Nephron (organoid): ENCODE measurements around the gene MAST3.

ENCODE experiments used
- H3K27ac Mint-ChIP-seq, 3 experiments: 2 replicates each; pipeline ENCODE4 v1.8.0; 2020; ENCODE audit warnings: mixed read lengths in 3 of 3, mild to moderate bottlenecking in 2 of 3, moderate library complexity in 1 of 3
- H3K27me3 Mint-ChIP-seq: 2 replicates; pipeline ENCODE4 v1.8.0; 2021; ENCODE audit warnings: low read depth, mild to moderate bottlenecking, moderate library complexity, mixed read lengths
- H3K36me3 Mint-ChIP-seq: 2 replicates; pipeline ENCODE4 v1.8.0; 2020; ENCODE audit warnings: low read depth, mixed read lengths
- H3K4me1 Mint-ChIP-seq: 2 replicates; pipeline ENCODE4 v1.8.0; 2020; ENCODE audit warnings: mixed read lengths
- H3K4me3 Mint-ChIP-seq, 3 experiments: 2 replicates each; pipeline ENCODE4 v1.8.0; 2020; ENCODE audit warnings: mild to moderate bottlenecking in 3 of 3, mixed read lengths in 3 of 3, moderate library complexity in 2 of 3
- H3K9me3 Mint-ChIP-seq: 2 replicates; pipeline ENCODE4 v1.8.0; 2020; ENCODE audit warnings: mixed read lengths
- CTCF ChIP-seq, 3 experiments: fragments of 200-600 bp; sonication (generic); IDR thresholded peaks; one replicate each; pipeline ENCODE4 v1.5.0; 2021; ENCODE audit warnings: antibody characterized with exemption in 3 of 3; ENCODE audit not compliant: unreplicated experiment in 3 of 3

The MAST3 gene

DNA sequence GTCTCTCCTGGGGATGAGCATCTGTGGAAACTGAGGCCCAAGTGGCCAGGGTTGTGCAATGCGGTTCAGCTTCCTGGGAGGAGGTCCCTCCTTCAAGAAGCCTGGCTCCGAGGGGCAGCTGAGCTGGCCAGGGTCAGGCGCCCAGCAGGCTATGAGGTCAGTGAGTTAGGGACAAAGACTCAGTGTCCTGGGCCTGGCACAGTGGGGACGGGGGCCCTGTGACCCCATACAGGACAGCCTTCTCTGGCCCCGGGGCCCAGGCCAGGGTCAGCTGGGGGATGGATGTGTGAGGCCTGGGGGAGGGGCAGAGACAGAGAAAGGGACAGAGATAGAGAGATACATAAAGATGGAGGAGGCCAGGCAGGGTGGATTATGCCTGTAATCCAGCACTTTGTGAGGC, 7.9 kb upstream of the MAST3 start:
- no peak for TF ChIP-seq CTCF (IDR thresholded peaks at IDR 0.05; ENCODE audit: unreplicated experiment in 3 of 3)
- H3K27me3 Mint-ChIP-seq = peaks cover 20% of the 10 kb centered on the region
- no peak overlapping the region for H3K4me3 Mint-ChIP-seq
- no peak overlapping the region for H3K27ac Mint-ChIP-seq
- no peaks in the 10 kb centered on the region for H3K36me3 Mint-ChIP-seq
- H3K4me1 Mint-ChIP-seq = no peaks in the 10 kb centered on the region
- no peaks in the 10 kb centered on the region for H3K9me3 Mint-ChIP-seq

DNA sequence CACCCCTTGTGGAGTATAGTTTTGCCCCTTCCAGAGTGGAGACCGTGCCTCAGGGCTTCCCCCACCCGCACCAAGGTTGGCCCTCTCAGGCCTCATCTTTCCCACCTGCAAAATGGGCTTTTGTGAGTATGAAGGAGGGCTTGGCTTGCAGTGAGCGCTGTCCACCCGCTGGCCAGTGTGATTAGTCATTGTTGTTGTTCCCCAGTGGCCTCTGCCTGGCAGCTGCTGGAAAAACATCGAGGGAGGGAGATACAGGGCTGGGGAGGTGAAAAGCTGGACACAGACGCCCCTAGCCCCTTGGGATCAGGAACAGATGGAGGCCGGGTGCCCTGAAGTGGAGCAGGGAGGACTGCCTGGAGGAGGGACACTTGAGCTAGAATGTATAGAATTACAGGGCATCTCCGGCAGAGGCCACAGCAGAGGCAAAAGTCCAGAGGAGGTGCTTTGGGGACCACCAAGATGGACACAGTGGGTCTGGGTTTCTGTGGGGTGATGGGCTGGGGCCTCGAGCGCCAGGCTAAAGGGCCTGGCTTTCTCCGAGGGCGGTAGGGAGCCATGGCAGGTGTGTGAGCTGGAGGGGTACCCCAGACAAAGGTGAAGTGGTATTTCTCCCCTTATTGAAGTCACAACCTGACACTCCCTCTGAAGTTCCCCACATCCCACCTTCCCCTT, 6.9 kb upstream of the MAST3 start:
- H3K27ac Mint-ChIP-seq = no peak overlapping the region
- H3K36me3 Mint-ChIP-seq = no peaks in the 10 kb centered on the region
- no peaks in the 10 kb centered on the region for H3K4me1 Mint-ChIP-seq
- no peak for TF ChIP-seq CTCF (IDR thresholded peaks at IDR 0.05; ENCODE audit: unreplicated experiment in 3 of 3)
- no peak overlapping the region for H3K4me3 Mint-ChIP-seq
- no peaks in the 10 kb centered on the region for H3K9me3 Mint-ChIP-seq
- peaks cover 21% of the 10 kb centered on the region for H3K27me3 Mint-ChIP-seq

- no peak for TF ChIP-seq CTCF (IDR thresholded peaks at IDR 0.05; ENCODE audit: unreplicated experiment in 3 of 3)
- H3K27me3 Mint-ChIP-seq = peaks cover 21% of the 10 kb centered on the region
- no peaks in the 10 kb centered on the region for H3K36me3 Mint-ChIP-seq
- H3K9me3 Mint-ChIP-seq = no peaks in the 10 kb centered on the region
- no peak overlapping the region for H3K4me3 Mint-ChIP-seq
- H3K4me1 Mint-ChIP-seq = no peaks in the 10 kb centered on the region
- H3K27ac Mint-ChIP-seq = no peak overlapping the region
These were observed 6.4 kb upstream of the MAST3 start for GRCh38 chr19:18091217-18091608.

DNA sequence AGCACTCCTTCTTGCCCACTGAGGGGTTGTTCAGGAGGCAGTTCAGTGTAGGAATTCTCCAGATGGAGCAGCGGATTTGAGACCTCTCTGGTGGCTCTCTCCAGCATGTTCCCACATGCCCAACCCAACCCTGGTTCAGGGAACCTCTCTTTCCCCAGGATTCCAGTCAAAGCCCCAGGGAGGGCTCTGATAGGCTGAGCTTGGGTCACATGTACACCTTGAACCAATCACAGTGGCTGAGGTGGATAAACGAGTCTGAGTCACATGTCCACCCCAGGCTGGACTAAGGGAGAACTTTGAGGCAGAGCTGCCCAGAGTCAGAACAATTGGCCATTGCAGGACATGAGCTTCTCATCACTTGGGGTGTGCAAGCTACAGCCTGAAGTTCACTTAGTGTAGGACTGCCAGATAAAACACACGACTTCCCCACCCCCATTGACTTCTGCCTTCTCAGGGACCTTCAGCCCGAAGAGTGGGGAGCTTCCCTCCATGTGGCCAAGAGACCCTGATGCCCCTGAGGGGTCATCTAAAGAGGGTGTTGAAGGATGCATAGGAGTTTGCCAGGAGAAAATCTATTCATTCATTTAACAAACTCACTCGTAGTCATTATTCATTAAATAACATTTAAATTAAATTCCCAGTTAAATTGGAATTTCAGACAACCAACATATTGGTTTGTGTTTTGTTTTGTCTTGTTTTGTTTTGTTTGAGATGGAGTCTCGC, 4.0 kb upstream of the MAST3 start:
- Mint-ChIP-seq H3K36me3 (no peaks in the 10 kb centered on the region), H3K4me1 (peaks cover 8% of the 10 kb centered on the region), H3K27ac (no peak overlapping the region), H3K9me3 (no peaks in the 10 kb centered on the region), H3K27me3 (peaks cover 18% of the 10 kb centered on the region), H3K4me3 (no peak overlapping the region)
- TF ChIP-seq CTCF (IDR thresholded peaks at IDR 0.05; ENCODE audit: unreplicated experiment in 3 of 3) = no peak

DNA sequence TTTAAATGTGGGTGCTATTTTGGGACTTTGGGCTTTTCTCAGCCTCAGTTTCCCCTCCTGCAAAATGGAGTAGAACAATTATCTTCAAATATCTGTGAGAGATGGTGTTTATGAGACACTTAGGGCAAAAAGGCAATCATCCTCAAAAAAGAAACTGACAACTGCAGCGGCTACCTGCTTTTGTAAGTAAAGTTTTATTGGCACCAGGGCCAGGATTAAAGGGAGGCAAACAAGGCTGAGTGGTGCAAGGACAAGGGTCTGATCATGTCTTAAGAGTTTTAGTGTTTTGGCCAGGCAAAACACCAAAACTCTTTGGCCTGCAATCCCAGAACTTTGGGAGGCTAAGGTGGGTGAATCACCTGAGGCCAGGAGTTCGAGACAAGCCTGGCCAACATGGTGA, 1.3 kb upstream of the MAST3 start:
- Mint-ChIP-seq H3K36me3 (no peaks in the 10 kb centered on the region), H3K27me3 (peaks cover 44% of the 10 kb centered on the region), H3K27ac (no peak overlapping the region), H3K4me3 (no peak overlapping the region), H3K4me1 (peaks cover 20% of the 10 kb centered on the region), H3K9me3 (no peaks in the 10 kb centered on the region)
- TF ChIP-seq CTCF (IDR thresholded peaks at IDR 0.05; ENCODE audit: unreplicated experiment in 3 of 3) = no peak
